A673 (cell line): Measurements from ENCODE around the gene ZNF549.
"Not testable (repeated sequence)": the region's sequence is repeated elsewhere in the genome, so short reads cannot be mapped to it uniquely, and the experiment has no call there.

ENCODE experiments used
- EZH2 ChIP-seq: fragments of 200-600 bp; sonication (generic); IDR thresholded peaks from 2 replicates; pipeline ENCODE4 v1.6.1; 2017; ENCODE audit warnings: borderline replicate concordance, low read depth, mild to moderate bottlenecking, mixed read lengths, antibody characterized with exemption, low read length; ENCODE audit not compliant: poor library complexity, severe bottlenecking
- TF ChIP-seq, protein P1 (sequence below): fragments of 300-800, 200-600 bp; sonication (generic); conservative IDR thresholded peaks from 2 replicates; pipeline ENCODE4 v1.5.1; 2017; ENCODE audit warnings: low read depth, mild to moderate bottlenecking, antibody characterized with exemption, low read length, moderate library complexity, mixed read lengths

DNA sequence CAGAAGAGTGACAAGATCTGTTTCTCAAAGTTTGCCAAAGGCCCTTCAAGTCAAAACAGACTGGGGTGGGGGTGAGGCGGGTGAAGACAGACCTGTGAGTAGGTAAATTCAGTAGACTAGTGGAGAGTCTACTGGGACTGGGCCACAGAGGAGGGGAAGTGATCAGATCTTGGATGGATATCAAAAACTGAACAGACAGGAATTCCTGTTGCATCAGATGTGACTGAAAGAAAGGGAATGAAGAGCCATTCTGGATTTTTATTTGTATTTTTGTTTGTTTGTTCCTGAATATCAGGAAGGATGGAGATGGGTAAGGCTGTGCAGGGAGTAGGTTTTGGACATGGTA, 38.9 kb upstream of the ZNF549 start:
- not testable (repeated sequence) for TF ChIP-seq EZH2
- TF ChIP-seq, protein P1, sequence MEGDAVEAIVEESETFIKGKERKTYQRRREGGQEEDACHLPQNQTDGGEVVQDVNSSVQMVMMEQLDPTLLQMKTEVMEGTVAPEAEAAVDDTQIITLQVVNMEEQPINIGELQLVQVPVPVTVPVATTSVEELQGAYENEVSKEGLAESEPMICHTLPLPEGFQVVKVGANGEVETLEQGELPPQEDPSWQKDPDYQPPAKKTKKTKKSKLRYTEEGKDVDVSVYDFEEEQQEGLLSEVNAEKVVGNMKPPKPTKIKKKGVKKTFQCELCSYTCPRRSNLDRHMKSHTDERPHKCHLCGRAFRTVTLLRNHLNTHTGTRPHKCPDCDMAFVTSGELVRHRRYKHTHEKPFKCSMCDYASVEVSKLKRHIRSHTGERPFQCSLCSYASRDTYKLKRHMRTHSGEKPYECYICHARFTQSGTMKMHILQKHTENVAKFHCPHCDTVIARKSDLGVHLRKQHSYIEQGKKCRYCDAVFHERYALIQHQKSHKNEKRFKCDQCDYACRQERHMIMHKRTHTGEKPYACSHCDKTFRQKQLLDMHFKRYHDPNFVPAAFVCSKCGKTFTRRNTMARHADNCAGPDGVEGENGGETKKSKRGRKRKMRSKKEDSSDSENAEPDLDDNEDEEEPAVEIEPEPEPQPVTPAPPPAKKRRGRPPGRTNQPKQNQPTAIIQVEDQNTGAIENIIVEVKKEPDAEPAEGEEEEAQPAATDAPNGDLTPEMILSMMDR = not testable (repeated sequence)
